Neural progenitor cell (in vitro differentiated cells): Measurements from ENCODE around the gene ZNF592.

ENCODE experiments used
- CTCF ChIP-seq: fragments of 200-600 bp; sonication (generic); IDR thresholded peaks from 2 replicates; pipeline ENCODE4 v1.5.1; 2017; ENCODE audit warnings: antibody characterized with exemption, mild to moderate bottlenecking
- EZH2 ChIP-seq: fragments of 200-600 bp; sonication (generic); IDR thresholded peaks from 2 replicates; pipeline ENCODE4 v1.6.1; 2017; ENCODE audit warnings: antibody characterized with exemption, mild to moderate bottlenecking, moderate library complexity
- EZH2phosphoT487 ChIP-seq: fragments of 200-600 bp; sonication (generic); IDR thresholded peaks from 2 replicates; pipeline ENCODE4 v1.6.1; 2017; ENCODE audit warnings: antibody characterized with exemption

DNA sequence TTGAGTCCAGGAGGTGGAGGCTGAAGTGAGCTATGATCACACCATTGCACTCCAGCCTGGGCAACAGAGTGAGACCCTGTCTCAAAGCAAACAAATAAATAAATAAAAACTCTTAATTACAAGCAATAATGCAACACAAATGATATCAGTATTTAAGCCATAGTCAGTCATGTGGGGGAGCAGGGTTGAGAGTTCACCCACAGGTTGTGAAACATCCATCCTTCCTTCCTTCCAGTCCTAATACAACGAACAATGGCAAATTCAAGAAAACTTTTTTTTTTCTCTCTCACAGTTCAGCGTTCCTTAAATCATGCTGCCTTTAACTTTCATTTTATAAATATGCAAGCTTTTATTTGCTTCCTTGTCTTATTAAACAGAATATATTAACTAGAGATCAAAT lies 24.1 kb downstream of the ZNF592 start:
- no peak for TF ChIP-seq CTCF
- no peak for TF ChIP-seq EZH2
- no peak for TF ChIP-seq EZH2phosphoT487
